HEK293T (cell line): ENCODE results near the gene POU3F1.

Source experiments
- CTCF ChIA-PET: fragments of 350-600 bp; formaldehyde crosslinking; extraction: SDS; loops from one replicate; lab custom pipeline; 2021; ENCODE audit warnings: antibody characterized with exemption, inconsistent platforms; lab: Yijun Ruan, JAX
- POLR2A ChIA-PET: fragments of 350-600 bp; formaldehyde crosslinking; extraction: SDS; loops from one replicate; lab custom pipeline; 2020; ENCODE audit warnings: antibody characterized with exemption, inconsistent platforms; lab: Yijun Ruan, JAX
- DNase-seq: peaks from one replicate; pipeline ENCODE4 v3.0.0; 2012; ENCODE audit warnings: mixed read lengths; ENCODE audit errors: extremely low spot score
- ARNT ChIP-seq: fragments of 450-650 bp; IDR thresholded peaks from 2 replicates; pipeline ENCODE4 v1.6.1; 2017; ENCODE audit warnings: mild to moderate bottlenecking
- BHLHE40 ChIP-seq: fragments of 450-650 bp; IDR thresholded peaks from 2 replicates; pipeline ENCODE4 v1.6.1; 2016; ENCODE audit warnings: mild to moderate bottlenecking, moderate library complexity, borderline replicate concordance
- CTBP1 ChIP-seq: fragments of 450-650 bp; IDR thresholded peaks from 2 replicates; pipeline ENCODE4 v1.6.1; 2016; ENCODE audit warnings: borderline replicate concordance
- ELF4 ChIP-seq: fragments of 450-650 bp; IDR thresholded peaks from 2 replicates; pipeline ENCODE4 v1.6.1; 2017; ENCODE audit warnings: antibody characterized with exemption
- FOXA1 ChIP-seq: fragments of 450-650 bp; IDR thresholded peaks from 2 replicates; pipeline ENCODE4 v1.6.1; 2016; ENCODE audit warnings: mild to moderate bottlenecking
- FOXK2 ChIP-seq: fragments of 450-650 bp; IDR thresholded peaks from 2 replicates; pipeline ENCODE4 v1.6.1; 2016; ENCODE audit warnings: mild to moderate bottlenecking
- FOXM1 ChIP-seq: fragments of 450-650 bp; IDR thresholded peaks from 2 replicates; pipeline ENCODE4 v1.6.1; 2017; ENCODE audit warnings: mild to moderate bottlenecking, borderline replicate concordance
- HDGF ChIP-seq: fragments of 450-650 bp; IDR thresholded peaks from 2 replicates; pipeline ENCODE4 v1.6.1; 2017; ENCODE audit warnings: antibody characterized with exemption, borderline replicate concordance
- L3MBTL2 ChIP-seq: fragments of 450-650 bp; conservative IDR thresholded peaks from 2 replicates; pipeline ENCODE4 v1.6.1; 2016; ENCODE audit warnings: mild to moderate bottlenecking
- LEF1 ChIP-seq: fragments of 450-650 bp; IDR thresholded peaks from 2 replicates; pipeline ENCODE4 v1.6.1; 2017; ENCODE audit warnings: mild to moderate bottlenecking, borderline replicate concordance
- NFRKB ChIP-seq: fragments of 450-650 bp; IDR thresholded peaks from 2 replicates; pipeline ENCODE4 v1.6.1; 2016; ENCODE audit warnings: mild to moderate bottlenecking, moderate library complexity
- SP1 ChIP-seq: fragments of 450-650 bp; IDR thresholded peaks from 2 replicates; pipeline ENCODE4 v1.6.1; 2017
- SUZ12 ChIP-seq: fragments of 450-650 bp; IDR thresholded peaks from 2 replicates; pipeline ENCODE4 v1.6.1; 2016; ENCODE audit warnings: mild to moderate bottlenecking
- TARDBP ChIP-seq: fragments of 450-650 bp; IDR thresholded peaks from 2 replicates; pipeline ENCODE4 v1.6.1; 2016
- ZNF384 ChIP-seq: fragments of 450-650 bp; IDR thresholded peaks from 2 replicates; pipeline ENCODE4 v1.6.1; 2016
- TF ChIP-seq, protein P1 (sequence below): fragments of 450-650 bp; IDR thresholded peaks from 2 replicates; pipeline ENCODE4 v1.6.1; 2016

POU3F1 gene

DNA sequence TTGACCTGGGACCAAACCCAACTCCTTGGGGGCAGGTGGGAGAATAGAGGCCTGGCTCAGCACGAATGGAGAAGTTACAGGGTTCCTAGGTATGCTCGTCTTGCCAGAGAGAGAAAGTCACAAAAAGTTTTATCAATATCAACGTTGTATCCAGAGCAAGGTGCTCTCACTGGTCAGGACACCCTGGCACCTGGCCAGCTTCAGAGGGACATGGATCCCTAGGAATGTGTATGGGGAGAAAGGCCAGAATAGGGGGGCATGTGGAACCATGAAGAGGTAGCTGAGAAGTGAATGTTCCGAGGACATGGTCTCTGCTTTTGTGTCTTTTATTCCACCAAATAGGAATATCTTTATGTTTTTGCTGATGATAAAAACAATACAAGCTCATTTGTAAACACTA is 9.4 kb upstream of the POU3F1 start:
- POLR2A ChIA-PET: interaction anchor here (0.6 kb wide), 1 partner anchor 377 kb away, joined by 3 read pairs; no protein-coding TSS in a partner anchor
- CTCF ChIA-PET: interaction anchor here (1.8 kb wide), 1 partner anchor 16 kb away, joined by 5 read pairs; no protein-coding TSS in a partner anchor
- no peak for DNase-seq
- no peak for TF ChIP-seq NFRKB
- TF ChIP-seq HDGF: no peak
- no peak for TF ChIP-seq L3MBTL2

DNA sequence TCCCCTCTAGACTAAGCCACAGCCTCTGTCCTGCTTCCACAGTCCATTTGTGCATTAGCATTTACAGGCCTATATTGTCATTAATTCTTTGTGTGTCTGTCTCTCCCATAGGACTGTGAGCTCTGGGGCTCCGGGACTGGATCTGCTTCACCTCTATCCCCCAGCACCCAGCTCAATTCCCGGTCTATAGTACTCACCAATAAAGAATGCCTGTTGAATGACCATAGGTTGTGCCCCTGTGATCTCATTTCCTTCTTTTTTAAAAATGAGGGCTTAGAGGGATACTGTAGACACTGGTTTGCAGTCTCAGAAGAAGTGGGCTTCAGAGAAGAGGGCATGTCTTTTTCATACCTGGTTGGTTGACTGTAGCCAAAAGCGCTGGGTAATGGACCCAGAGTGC is 8.8 kb upstream of the POU3F1 start:
- no peak for TF ChIP-seq BHLHE40
- POLR2A ChIA-PET: no interaction called here
- no peak for DNase-seq
- CTCF ChIA-PET: interaction anchor here (1.8 kb wide), 1 partner anchor 16 kb away, joined by 5 read pairs; no protein-coding TSS in a partner anchor

DNA sequence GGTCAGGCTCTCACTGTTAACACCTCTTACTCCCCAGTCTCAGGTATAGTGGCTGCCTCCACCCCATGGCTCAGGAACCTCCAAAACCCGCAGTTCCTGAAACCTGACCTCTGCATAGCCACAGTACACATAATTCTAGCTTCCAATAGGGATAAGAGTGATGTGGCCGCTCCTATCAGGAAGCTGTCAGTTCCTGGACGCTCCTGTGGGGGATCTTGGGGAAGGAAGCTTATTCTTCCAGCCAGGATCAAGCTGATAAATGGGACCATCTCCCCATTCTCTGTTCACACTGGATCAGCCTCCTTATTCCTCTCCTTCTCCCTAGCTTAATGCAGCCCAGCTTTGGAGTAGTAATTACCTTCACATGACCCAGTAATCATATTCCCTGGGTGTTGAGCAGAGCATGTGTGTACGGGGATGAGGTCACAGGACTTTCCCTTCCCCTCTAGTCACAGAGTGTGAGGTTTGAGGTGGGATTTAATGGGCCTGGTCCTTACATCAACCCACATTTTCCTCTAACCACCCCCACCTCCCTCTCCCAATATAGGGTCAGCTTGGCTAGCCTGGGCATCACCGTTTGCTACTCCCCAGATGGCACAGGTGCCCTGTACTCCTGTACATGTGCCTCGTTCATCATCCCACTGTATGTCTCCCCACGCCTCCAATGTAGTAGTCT is 7.0 kb upstream of the POU3F1 start:
- TF ChIP-seq SUZ12 (no peak), TARDBP (no peak), HDGF (no peak), ARNT (no peak), FOXM1 (no peak)
- ChIA-PET POLR2A (no interaction called here), CTCF (interaction anchor here (0.6 to 1.6 kb wide), 3 partner anchors 14 to 406 kb away, joined by 3 to 7 read pairs (median 5); no protein-coding TSS in a partner anchor)
- no peak for DNase-seq

DNA sequence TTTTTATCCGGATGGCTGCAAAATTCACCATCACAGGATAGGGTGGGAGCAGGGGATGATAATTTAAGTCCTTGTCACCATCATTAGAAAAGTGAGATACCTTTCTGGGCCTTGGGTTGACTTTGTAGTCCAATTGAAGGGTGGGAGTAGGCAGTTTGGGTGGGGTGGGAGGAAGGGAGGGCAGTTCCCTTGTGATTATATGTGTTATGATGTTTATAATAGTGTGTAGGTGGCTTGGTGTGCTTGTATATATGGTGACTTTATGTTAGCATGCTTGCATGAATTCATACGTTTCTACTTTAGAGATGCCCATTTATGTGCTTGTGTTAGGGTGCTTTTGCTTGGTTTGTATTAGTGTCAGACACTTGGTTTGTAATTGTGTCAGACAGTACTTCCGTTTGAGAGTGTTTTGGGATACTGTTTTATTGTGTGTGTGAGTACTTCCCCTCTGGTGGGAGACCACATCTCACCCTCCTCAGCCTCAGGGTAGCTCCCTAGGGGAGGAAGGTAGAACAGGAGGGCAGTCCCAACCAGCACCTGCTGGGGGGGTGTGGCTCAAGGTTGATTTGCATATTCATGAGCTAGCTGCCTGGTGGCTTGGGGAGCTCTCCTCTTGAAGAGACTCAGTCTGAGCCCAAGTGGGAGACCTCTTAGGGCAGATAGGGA is 6.3 kb upstream of the POU3F1 start:
- DNase-seq: no peak
- POLR2A ChIA-PET: no interaction called here
- CTCF ChIA-PET: interaction anchor here (1.2 to 1.6 kb wide), 2 partner anchors 14 to 19 kb away, joined by 3 to 7 read pairs; no protein-coding TSS in a partner anchor
- TF ChIP-seq TARDBP: no peak
- TF ChIP-seq, protein P1, sequence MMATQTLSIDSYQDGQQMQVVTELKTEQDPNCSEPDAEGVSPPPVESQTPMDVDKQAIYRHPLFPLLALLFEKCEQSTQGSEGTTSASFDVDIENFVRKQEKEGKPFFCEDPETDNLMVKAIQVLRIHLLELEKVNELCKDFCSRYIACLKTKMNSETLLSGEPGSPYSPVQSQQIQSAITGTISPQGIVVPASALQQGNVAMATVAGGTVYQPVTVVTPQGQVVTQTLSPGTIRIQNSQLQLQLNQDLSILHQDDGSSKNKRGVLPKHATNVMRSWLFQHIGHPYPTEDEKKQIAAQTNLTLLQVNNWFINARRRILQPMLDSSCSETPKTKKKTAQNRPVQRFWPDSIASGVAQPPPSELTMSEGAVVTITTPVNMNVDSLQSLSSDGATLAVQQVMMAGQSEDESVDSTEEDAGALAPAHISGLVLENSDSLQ: no peak
- no peak for TF ChIP-seq ZNF384
- no peak for TF ChIP-seq SP1
- no peak for TF ChIP-seq FOXA1
- TF ChIP-seq HDGF: no peak
- TF ChIP-seq ARNT: no peak
- TF ChIP-seq NFRKB: no peak

DNA sequence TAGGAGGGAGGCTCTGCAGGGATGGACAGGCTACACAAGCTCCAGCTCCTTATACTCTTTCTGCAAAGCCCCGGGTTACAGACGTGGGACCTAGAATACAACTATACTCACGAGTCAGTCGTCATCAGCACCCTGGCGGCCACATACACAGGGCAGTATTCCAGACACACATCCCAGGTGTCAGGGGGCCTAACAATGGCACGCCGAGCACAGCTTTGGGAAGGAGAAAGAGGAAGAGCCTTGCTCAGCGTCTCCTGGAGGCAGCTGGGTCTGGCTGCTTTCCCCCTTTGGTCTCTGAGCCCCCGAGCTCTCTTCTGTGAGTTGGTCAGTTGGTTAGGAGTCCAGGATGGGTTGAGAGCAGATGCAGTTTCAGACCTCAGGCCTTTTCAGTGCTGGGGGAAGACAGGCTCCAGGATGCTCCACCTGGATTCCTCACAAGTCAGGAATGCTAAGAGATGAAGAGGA is 4.5 kb upstream of the POU3F1 start:
- ChIA-PET CTCF (no interaction called here), POLR2A (no interaction called here)
- TF ChIP-seq FOXM1 (no peak), ZNF384 (no peak), NFRKB (no peak), ELF4 (no peak), LEF1 (no peak), ARNT (no peak), SP1 (no peak), CTBP1 (no peak), HDGF (no peak), L3MBTL2 (no peak), BHLHE40 (no peak), FOXK2 (no peak), FOXA1 (no peak), SUZ12 (no peak), TARDBP (no peak)
- TF ChIP-seq, protein P1: no peak
- no peak for DNase-seq

DNA sequence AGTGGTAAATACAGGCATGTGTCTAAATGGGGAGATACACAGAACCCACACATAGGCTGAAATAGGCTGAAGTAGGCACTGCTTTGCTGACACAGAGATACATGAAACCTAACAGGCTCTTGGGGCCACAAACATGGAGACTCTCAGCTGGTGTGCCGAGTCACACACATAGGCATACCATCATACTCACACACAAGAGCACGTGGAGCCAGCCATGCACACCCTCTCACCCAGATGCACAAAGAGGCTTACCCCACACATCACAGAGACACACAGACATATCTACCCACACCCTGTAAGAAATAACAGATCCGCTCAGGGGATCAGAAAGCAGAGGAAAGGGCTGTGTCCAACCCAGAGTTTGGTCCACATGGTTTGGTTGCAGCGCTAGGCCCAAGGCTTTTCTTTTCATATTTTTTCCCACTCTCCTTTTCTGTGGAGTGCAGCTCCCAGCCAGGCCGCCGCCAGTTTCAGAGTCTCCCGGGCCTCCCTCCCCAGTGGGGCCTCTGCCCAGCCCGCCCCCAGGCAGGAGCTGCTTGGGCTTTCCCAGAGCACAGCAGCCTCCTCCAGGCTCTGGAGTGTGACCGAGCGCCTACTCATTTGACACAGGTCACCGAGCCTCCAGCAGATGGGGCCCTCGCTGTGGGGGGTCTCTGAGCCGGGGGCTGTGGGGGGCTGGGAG is 3.9 kb upstream of the POU3F1 start:
- TF ChIP-seq ZNF384 (no peak), BHLHE40 (no peak), FOXM1 (no peak), LEF1 (no peak), HDGF (no peak), ELF4 (no peak), NFRKB (no peak), SP1 (no peak), TARDBP (no peak), ARNT (no peak), SUZ12 (no peak), L3MBTL2 (no peak), FOXA1 (no peak), CTBP1 (no peak), FOXK2 (no peak)
- TF ChIP-seq, protein P1: no peak
- no peak for DNase-seq
- ChIA-PET CTCF (no interaction called here), POLR2A (no interaction called here)
